SK-N-DZ (cell line): ENCODE measurements around the gene VKORC1L1.
"Not testable (repeated sequence)": the region's sequence is repeated elsewhere in the genome, so short reads cannot be mapped to it uniquely, and the experiment has no call there.

ENCODE experiments used
- DNase-seq: peaks from one replicate; pipeline ENCODE4 v3.0.0-alpha.2; 2015; ENCODE audit warnings: low spot score

Gene VKORC1L1

GRCh38 chr7:65976659-65977196 is 103.9 kb downstream of the VKORC1L1 start:
- no peak for DNase-seq

GRCh38 chr7:65978891-65979582 is 106.2 kb downstream of the VKORC1L1 start:
- DNase-seq, result no peak

DNA sequence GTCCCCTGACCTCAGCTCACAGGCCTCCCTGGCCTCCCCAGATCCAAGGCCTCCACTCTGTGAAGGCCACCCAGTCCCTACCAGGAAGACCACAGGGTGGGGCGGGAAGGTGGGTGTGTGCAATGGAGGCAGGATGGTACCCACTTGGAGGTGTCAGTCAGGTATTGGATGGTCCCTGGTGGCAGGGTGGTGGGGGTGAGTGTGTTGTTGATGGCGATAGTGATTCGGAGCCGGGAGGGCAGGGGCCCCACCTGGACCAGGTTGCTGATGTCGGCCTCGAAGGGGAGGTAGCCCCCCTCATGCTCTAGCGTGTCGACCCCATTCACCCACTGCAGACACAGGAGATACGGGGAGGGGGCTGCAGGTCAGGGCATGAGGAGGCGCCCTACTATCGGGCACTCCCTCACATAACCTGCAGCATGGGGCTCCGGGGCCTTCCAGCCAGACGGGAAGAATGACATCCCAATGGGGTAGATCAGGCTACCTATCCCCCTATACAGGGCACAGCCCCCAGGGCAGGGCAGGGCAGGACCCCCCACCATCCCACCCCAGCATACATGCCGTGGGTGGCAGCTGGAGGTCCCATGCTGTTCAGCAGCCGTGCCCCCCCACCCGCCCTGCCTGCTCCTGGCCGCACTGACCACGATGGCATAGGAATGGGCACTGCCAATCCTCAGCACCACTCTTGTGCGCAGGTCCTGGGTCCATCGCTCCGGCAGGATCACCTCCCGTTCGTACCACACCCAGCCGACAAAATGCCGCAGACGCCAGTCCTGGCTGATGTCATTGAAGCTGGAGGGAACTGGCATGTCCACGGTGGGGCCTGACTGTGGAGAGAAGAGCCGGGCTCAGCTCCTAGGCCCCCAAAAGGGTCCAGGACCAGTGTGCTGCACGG is 107.0 kb downstream of the VKORC1L1 start:
- DNase-seq, result no peak

GRCh38 chr7:65980478-65981250 is 107.8 kb downstream of the VKORC1L1 start:
- peak; percentile 21 for DNase-seq

GRCh38 chr7:65981965-65982792 is 109.3 kb downstream of the VKORC1L1 start, which contains the start of gene GUSB:
GUSB (minus strand) TSS chr7:65982213; CDS start chr7:65982183, 30 bp downstream.
- peak; percentile 92 for DNase-seq

DNA sequence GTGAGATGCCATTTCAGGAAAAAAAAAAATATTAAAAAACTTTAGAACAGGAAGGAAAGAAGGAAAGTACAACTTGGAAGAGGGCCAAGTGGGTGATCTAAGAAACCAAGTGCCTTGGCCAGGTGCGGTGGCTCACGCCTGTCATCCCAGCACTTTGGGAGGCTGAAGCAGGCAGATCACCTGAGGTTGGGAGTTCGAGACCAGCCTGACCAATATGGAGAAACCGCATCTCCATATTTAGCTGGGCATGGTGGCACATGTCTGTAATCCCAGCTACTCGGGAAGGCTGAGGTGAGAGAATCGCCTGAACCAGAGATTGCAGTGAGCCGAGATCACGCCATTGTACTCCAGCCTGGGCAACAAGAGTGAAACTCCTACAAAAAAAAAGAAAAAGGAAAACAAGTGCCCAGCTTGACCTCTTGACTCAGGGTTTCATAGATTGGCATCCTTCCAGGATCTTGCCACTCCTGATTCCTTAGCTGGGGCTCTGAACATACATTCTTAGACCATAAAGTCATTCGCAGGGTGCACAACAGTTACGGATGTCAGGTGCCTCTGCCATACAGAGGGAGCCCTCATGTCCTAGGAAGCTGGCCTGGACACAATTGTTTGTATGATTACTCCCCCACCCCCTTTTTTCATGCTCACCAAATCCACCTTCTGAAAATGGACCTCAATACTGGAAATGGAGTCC is 111.2 kb downstream of the VKORC1L1 start:
- DNase-seq, result no peak

GRCh38 chr7:65988084-65988483 is 115.2 kb downstream of the VKORC1L1 start:
- no peak for DNase-seq

GRCh38 chr7:65988503-65988902 is 115.6 kb downstream of the VKORC1L1 start:
- DNase-seq, result not testable (repeated sequence)

- no peak for DNase-seq
Measured at GRCh38 chr7:65989694-65990080, 116.8 kb downstream of the VKORC1L1 start.

DNA sequence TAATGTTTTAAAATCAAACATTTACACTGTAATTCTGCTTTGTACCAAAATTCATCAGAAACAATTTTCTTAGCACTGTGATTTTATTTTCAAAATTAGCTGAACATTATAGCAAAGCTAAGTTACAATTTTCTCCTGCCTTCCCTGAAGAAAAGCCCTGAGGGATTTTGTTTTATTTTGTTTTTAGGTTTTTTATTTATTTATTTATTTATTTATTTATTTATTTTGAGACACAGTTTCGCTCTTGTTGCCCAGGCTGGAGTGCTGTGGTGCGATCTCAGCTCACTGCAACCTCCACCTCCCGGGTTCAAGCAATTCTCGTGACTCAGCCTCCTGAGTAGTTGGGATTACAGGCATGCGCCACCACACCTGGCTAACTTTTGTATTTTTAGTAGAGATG is 119.0 kb downstream of the VKORC1L1 start:
- not testable (repeated sequence) for DNase-seq

DNA sequence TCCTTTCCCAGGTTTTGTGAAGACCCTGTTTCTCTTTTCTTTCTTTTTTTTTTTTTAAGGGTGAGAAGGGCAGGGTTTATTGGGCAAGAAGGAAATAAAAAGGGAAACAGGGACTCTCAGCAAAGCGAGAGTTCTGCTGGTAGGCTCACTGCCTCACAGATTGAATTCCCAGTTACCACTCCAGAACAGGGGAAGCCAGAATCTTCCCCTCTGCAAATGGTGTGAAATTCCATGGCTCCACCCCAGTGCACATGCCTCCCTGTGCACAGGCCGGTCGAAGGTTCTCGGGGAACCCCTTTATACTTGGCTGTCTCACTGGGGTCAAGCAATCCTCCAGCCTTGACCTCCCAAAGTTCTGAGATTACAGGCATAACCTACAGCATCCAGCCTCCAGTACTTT is 119.7 kb downstream of the VKORC1L1 start:
- DNase-seq, result no peak

DNA sequence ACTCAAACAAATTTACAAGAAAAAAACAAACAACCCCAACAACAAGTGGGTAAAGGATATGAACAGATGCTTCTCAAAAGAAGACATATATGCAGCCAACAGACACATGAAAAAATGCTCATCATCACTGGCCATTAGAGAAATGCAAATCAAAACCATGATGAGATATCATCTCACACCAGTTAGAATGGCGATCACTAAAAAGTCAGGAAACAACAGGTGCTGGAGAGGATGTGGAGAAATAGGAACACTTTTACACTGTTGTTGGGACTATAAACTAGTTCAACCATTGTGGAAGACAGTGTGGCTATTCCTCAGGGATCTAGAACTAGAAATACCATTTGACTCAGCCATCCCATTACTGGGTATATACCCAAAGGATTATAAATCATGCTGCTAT is 122.1 kb downstream of the VKORC1L1 start:
- not testable (repeated sequence) for DNase-seq

- DNase-seq, result not testable (repeated sequence)
Measured at GRCh38 chr7:66000823-66001417, 128.0 kb downstream of the VKORC1L1 start.

DNA sequence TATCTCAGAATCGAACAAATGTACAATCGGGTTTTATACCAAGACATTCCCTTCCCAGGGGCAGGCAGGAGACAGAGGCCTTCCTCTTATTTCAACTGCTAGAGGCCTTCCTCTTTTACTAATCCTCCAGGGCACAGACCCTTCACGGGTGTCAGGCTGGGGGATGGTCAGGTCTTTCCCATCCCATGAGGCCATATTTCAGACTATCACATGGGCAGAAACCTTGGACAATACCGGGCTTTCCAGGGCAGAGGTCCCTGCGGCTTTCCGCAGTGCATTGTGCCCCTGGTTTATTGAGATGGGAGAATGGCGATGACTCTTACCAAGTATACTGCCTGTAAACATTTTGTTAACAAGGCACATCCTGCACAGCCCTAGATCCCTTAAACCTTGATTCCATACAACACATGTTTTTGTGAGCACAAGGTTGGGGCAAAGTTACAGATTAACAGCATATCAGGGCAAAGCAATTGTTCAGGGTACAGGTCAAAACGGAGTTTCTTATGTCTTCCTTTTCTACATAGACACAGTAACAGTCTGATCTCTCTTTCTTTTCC is 132.3 kb downstream of the VKORC1L1 start:
- DNase-seq, result not testable (repeated sequence)

GRCh38 chr7:66007232-66007631 is 134.4 kb downstream of the VKORC1L1 start:
- DNase-seq, result no peak
